Measurements from ENCODE around the gene MRPS18A. TPM values are rescaled to one million over a fixed set of nuclear protein-coding genes. Genes with fewer than 3 reads are reported as not detected.
A peak's percentile ranks its signal among the peaks of the same experiment; 100 is the strongest.

Gene MRPS18A
- total and polyA plus RNA-seq, 9 of the 15 experiments (the other 6 are each of a cell fraction or from before 2014, with no cell fraction given) = 87.5 to 243 (median 125) TPM

DNA sequence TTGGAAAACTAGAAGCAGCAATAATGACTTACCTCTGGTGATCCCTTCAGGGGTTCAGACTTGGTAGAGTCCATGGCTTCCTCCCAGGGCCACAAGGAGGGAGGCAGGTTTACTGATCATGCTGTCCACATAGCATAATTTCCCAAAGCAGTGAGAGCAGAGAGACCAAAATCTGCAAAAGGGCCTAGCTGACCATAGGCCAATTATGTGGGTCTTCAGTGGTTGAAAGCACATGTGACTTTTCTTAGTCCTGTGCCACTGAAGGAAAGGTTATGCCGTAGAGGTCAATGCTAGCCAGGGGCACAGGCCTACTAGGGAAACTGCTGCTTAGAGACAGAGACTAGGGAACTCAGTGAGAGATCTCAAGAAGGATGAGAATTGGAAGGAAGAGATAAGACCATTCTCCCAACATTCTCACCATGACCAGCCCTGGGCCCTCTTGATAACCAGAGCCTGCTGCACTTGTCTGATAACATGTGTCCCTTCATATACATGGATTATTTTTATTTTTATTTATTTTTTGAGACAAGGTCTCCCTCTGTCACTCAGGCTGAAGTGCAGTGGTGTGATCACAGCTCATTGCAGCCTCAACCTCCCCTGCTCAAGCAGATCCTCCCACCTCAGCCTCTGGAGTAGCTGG is 56.5 kb downstream of the MRPS18A start (continued):
- TF ChIP-seq, protein P1, sequence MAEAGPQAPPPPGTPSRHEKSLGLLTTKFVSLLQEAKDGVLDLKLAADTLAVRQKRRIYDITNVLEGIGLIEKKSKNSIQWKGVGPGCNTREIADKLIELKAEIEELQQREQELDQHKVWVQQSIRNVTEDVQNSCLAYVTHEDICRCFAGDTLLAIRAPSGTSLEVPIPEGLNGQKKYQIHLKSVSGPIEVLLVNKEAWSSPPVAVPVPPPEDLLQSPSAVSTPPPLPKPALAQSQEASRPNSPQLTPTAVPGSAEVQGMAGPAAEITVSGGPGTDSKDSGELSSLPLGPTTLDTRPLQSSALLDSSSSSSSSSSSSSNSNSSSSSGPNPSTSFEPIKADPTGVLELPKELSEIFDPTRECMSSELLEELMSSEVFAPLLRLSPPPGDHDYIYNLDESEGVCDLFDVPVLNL (CRISPR knock-in tag; IDR thresholded peaks at IDR 0.05; ENCODE audit: low read depth) = no peak
- TF ChIP-seq, protein P2, sequence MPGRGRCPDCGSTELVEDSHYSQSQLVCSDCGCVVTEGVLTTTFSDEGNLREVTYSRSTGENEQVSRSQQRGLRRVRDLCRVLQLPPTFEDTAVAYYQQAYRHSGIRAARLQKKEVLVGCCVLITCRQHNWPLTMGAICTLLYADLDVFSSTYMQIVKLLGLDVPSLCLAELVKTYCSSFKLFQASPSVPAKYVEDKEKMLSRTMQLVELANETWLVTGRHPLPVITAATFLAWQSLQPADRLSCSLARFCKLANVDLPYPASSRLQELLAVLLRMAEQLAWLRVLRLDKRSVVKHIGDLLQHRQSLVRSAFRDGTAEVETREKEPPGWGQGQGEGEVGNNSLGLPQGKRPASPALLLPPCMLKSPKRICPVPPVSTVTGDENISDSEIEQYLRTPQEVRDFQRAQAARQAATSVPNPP (IDR thresholded peaks at IDR 0.05; ENCODE audit: borderline replicate concordance, insufficient read depth, insufficient read length) = no peak
- TF ChIP-seq, protein P3, sequence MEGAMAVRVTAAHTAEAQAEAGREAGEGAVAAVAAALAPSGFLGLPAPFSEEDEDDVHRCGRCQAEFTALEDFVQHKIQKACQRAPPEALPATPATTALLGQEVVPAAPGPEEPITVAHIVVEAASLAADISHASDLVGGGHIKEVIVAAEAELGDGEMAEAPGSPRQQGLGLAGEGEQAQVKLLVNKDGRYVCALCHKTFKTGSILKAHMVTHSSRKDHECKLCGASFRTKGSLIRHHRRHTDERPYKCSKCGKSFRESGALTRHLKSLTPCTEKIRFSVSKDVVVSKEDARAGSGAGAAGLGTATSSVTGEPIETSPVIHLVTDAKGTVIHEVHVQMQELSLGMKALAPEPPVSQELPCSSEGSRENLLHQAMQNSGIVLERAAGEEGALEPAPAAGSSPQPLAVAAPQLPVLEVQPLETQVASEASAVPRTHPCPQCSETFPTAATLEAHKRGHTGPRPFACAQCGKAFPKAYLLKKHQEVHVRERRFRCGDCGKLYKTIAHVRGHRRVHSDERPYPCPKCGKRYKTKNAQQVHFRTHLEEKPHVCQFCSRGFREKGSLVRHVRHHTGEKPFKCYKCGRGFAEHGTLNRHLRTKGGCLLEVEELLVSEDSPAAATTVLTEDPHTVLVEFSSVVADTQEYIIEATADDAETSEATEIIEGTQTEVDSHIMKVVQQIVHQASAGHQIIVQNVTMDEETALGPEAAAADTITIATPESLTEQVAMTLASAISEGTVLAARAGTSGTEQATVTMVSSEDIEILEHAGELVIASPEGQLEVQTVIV (CRISPR knock-in tag; IDR thresholded peaks at IDR 0.05; ENCODE audit: borderline replicate concordance) = no peak
- TF ChIP-seq CHCHD3 (CRISPR knock-in tag; IDR thresholded peaks at IDR 0.05) = peak; percentile 59; the same call in 1 of the 2 replicates
- TF ChIP-seq SMAD1 (IDR thresholded peaks at IDR 0.05; ENCODE audit: low read depth, low read length, partially characterized antibody) = peak; percentile 88
- TF ChIP-seq SMARCB1 (IDR thresholded peaks at IDR 0.05; ENCODE audit: insufficient read length, low read depth) = peak; percentile 53
- TF ChIP-seq, protein P4, sequence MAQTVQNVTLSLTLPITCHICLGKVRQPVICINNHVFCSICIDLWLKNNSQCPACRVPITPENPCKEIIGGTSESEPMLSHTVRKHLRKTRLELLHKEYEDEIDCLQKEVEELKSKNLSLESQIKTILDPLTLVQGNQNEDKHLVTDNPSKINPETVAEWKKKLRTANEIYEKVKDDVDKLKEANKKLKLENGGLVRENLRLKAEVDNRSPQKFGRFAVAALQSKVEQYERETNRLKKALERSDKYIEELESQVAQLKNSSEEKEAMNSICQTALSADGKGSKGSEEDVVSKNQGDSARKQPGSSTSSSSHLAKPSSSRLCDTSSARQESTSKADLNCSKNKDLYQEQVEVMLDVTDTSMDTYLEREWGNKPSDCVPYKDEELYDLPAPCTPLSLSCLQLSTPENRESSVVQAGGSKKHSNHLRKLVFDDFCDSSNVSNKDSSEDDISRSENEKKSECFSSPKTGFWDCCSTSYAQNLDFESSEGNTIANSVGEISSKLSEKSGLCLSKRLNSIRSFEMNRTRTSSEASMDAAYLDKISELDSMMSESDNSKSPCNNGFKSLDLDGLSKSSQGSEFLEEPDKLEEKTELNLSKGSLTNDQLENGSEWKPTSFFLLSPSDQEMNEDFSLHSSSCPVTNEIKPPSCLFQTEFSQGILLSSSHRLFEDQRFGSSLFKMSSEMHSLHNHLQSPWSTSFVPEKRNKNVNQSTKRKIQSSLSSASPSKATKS (CRISPR knock-in tag; IDR thresholded peaks at IDR 0.05) = 0 out of 2 replicates have a peak, but pooled peaks have one; percentile 67
- TF ChIP-seq, protein P5, sequence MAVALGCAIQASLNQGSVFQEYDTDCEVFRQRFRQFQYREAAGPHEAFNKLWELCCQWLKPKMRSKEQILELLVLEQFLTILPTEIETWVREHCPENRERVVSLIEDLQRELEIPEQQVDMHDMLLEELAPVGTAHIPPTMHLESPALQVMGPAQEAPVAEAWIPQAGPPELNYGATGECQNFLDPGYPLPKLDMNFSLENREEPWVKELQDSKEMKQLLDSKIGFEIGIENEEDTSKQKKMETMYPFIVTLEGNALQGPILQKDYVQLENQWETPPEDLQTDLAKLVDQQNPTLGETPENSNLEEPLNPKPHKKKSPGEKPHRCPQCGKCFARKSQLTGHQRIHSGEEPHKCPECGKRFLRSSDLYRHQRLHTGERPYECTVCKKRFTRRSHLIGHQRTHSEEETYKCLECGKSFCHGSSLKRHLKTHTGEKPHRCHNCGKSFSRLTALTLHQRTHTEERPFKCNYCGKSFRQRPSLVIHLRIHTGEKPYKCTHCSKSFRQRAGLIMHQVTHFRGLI (CRISPR knock-in tag; IDR thresholded peaks at IDR 0.05) = peak; percentile 22; the same call in 1 of the 2 replicates
- TF ChIP-seq, protein P6, sequence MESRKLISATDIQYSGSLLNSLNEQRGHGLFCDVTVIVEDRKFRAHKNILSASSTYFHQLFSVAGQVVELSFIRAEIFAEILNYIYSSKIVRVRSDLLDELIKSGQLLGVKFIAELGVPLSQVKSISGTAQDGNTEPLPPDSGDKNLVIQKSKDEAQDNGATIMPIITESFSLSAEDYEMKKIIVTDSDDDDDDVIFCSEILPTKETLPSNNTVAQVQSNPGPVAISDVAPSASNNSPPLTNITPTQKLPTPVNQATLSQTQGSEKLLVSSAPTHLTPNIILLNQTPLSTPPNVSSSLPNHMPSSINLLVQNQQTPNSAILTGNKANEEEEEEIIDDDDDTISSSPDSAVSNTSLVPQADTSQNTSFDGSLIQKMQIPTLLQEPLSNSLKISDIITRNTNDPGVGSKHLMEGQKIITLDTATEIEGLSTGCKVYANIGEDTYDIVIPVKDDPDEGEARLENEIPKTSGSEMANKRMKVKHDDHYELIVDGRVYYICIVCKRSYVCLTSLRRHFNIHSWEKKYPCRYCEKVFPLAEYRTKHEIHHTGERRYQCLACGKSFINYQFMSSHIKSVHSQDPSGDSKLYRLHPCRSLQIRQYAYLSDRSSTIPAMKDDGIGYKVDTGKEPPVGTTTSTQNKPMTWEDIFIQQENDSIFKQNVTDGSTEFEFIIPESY (CRISPR knock-in tag; IDR thresholded peaks at IDR 0.05) = no peak
- TF ChIP-seq, protein P7, sequence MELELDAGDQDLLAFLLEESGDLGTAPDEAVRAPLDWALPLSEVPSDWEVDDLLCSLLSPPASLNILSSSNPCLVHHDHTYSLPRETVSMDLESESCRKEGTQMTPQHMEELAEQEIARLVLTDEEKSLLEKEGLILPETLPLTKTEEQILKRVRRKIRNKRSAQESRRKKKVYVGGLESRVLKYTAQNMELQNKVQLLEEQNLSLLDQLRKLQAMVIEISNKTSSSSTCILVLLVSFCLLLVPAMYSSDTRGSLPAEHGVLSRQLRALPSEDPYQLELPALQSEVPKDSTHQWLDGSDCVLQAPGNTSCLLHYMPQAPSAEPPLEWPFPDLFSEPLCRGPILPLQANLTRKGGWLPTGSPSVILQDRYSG (tag; conservative IDR thresholded peaks at IDR 0.05; ENCODE audit: low read depth) = peak; percentile 93
- peak; percentile 86 to 94 for TF ChIP-seq TEAD1 (CRISPR knock-in tag; IDR thresholded peaks at IDR 0.05)
- TF ChIP-seq MXI1 (IDR thresholded peaks at IDR 0.05; ENCODE audit: low read depth, low read length) = no peak; the same call in 1 of the 2 replicates
- peak; percentile 71 for TF ChIP-seq SUPT5H (IDR thresholded peaks at IDR 0.05)
- TF ChIP-seq SAFB2 (IDR thresholded peaks at IDR 0.05; ENCODE audit: borderline replicate concordance, low read depth, low read length, severe bottlenecking) = no peak
